ENCODE measurements around the gene TBC1D14. TPM values are rescaled to one million over a fixed set of nuclear protein-coding genes. Genes with fewer than 3 reads are reported as not detected.

Gene TBC1D14
- total and polyA plus RNA-seq, 5 experiments from 2014 or later, result 34.8 to 78.2 (median 47.0) TPM

GRCh38 chr4:6960628-6961412, 51.2 kb downstream of the TBC1D14 start:
- peak overlapping the region in 4 of 10 donors; percentile 34 to 61 (median 38) for H3K27ac Mint-ChIP-seq
- ATAC-seq (no peak), DNase-seq (no peak)
- POLR2A ChIA-PET, result no interaction called here
- peaks cover 0 to 9% (median 2%) of the 10 kb centered on the region in 3 donors for H3K36me3 Mint-ChIP-seq
- no peaks in the 10 kb centered on the region for H3K9me3 Mint-ChIP-seq
- H3K4me3 Mint-ChIP-seq, result no peak overlapping the region
- H3K27me3 Mint-ChIP-seq, result no peaks in the 10 kb centered on the region
- H3K4me1 Mint-ChIP-seq, result peaks cover 28 to 81% (median 77%) of the 10 kb centered on the region in 4 donors

GRCh38 chr4:6961496-6962210, 52.0 kb downstream of the TBC1D14 start:
- Mint-ChIP-seq H3K4me1 (peaks cover 26 to 77% (median 73%) of the 10 kb centered on the region in 4 donors), H3K9me3 (no peaks in the 10 kb centered on the region), H3K27ac (peak overlapping the region in 7 of 10 donors; percentile 6 to 80 (median 43)), H3K4me3 (peak overlapping the region in 1 of 10 donors; percentile 14), H3K27me3 (no peaks in the 10 kb centered on the region), H3K36me3 (peaks cover 0 to 9% (median 0%) of the 10 kb centered on the region in 3 donors)
- DNase-seq (no peak), ATAC-seq (no peak)
- POLR2A ChIA-PET, result interaction anchor here (1.4 kb wide), 1 partner anchor 17 kb away, joined by 5 read pairs; no protein-coding TSS in a partner anchor

- Mint-ChIP-seq H3K4me3 (no peak overlapping the region), H3K4me1 (peaks cover 24 to 70% (median 67%) of the 10 kb centered on the region in 4 donors), H3K27ac (peak overlapping the region in 6 of 10 donors; percentile 45 to 80 (median 70)), H3K27me3 (no peaks in the 10 kb centered on the region), H3K36me3 (peaks cover 0 to 15% (median 3%) of the 10 kb centered on the region in 3 donors), H3K9me3 (no peaks in the 10 kb centered on the region)
- ATAC-seq (no peak), DNase-seq (no peak)
- POLR2A ChIA-PET, result interaction anchor here (1.4 kb wide), 1 partner anchor 18 kb away, joined by 5 read pairs; no protein-coding TSS in a partner anchor
Measured at GRCh38 chr4:6962211-6963041, 52.8 kb downstream of the TBC1D14 start.

GRCh38 chr4:6963139-6963611, 53.5 kb downstream of the TBC1D14 start:
- H3K27ac Mint-ChIP-seq, result peak overlapping the region in 3 of 10 donors; percentile 45 to 82 (median 73)
- ATAC-seq (no peak), DNase-seq (no peak)
- POLR2A ChIA-PET, result interaction anchor here (1.4 kb wide), 1 partner anchor 19 kb away, joined by 5 read pairs; no protein-coding TSS in a partner anchor
- H3K4me1 Mint-ChIP-seq, result peaks cover 22 to 71% (median 64%) of the 10 kb centered on the region in 4 donors
- H3K9me3 Mint-ChIP-seq, result no peaks in the 10 kb centered on the region
- H3K27me3 Mint-ChIP-seq, result no peaks in the 10 kb centered on the region
- peaks cover 0 to 21% (median 4%) of the 10 kb centered on the region in 3 donors for H3K36me3 Mint-ChIP-seq
- H3K4me3 Mint-ChIP-seq, result no peak overlapping the region

GRCh38 chr4:6964858-6965257, 55.2 kb downstream of the TBC1D14 start:
- Mint-ChIP-seq H3K4me1 (peaks cover 22 to 75% (median 52%) of the 10 kb centered on the region in 4 donors), H3K9me3 (no peaks in the 10 kb centered on the region), H3K4me3 (peak overlapping the region in 1 of 10 donors; percentile 66), H3K36me3 (peaks cover 0 to 33% (median 4%) of the 10 kb centered on the region in 3 donors), H3K27me3 (no peaks in the 10 kb centered on the region), H3K27ac (peak overlapping the region in 5 of 10 donors; percentile 22 to 85 (median 68))
- DNase-seq, result no peak
- POLR2A ChIA-PET, result interaction anchor here (2.3 kb wide), 1 partner anchor 11 kb away, joined by 7 read pairs; no protein-coding TSS in a partner anchor
- no peak for ATAC-seq

GRCh38 chr4:6965329-6965728, 55.7 kb downstream of the TBC1D14 start:
- DNase-seq, result no peak
- Mint-ChIP-seq H3K4me1 (peaks cover 22 to 77% (median 52%) of the 10 kb centered on the region in 4 donors), H3K27me3 (no peaks in the 10 kb centered on the region), H3K4me3 (no peak overlapping the region), H3K9me3 (no peaks in the 10 kb centered on the region), H3K27ac (peak overlapping the region in 8 of 10 donors; percentile 15 to 85 (median 34)), H3K36me3 (peaks cover 0 to 37% (median 4%) of the 10 kb centered on the region in 3 donors)
- no peak for ATAC-seq
- POLR2A ChIA-PET, result interaction anchor here (2.3 kb wide), 1 partner anchor 12 kb away, joined by 7 read pairs; no protein-coding TSS in a partner anchor

- peaks cover 17 to 68% (median 33%) of the 10 kb centered on the region in 4 donors for H3K4me1 Mint-ChIP-seq
- H3K36me3 Mint-ChIP-seq, result peaks cover 0 to 39% (median 4%) of the 10 kb centered on the region in 3 donors
- H3K4me3 Mint-ChIP-seq, result no peak overlapping the region
- no peaks in the 10 kb centered on the region for H3K27me3 Mint-ChIP-seq
- no peaks in the 10 kb centered on the region for H3K9me3 Mint-ChIP-seq
- POLR2A ChIA-PET, result no interaction called here
- ATAC-seq (no peak), DNase-seq (no peak)
- peak overlapping the region in 4 of 10 donors; percentile 29 to 60 (median 44) for H3K27ac Mint-ChIP-seq
Measured at GRCh38 chr4:6967846-6968340, 58.3 kb downstream of the TBC1D14 start.

GRCh38 chr4:6968496-6968895, 58.9 kb downstream of the TBC1D14 start:
- Mint-ChIP-seq H3K9me3 (no peaks in the 10 kb centered on the region), H3K27ac (peak overlapping the region in 3 of 10 donors; percentile 29 to 60 (median 37)), H3K4me1 (peaks cover 21 to 65% (median 29%) of the 10 kb centered on the region in 4 donors), H3K4me3 (no peak overlapping the region), H3K27me3 (no peaks in the 10 kb centered on the region), H3K36me3 (peaks cover 0 to 39% (median 4%) of the 10 kb centered on the region in 3 donors)
- DNase-seq, result no peak
- ATAC-seq, result no peak
- POLR2A ChIA-PET, result no interaction called here

GRCh38 chr4:6969826-6970800, 60.5 kb downstream of the TBC1D14 start:
- DNase-seq, result no peak
- no peaks in the 10 kb centered on the region for H3K9me3 Mint-ChIP-seq

GRCh38 chr4:6971536-6972374, 62.1 kb downstream of the TBC1D14 start:
- Mint-ChIP-seq H3K4me3 (no peak overlapping the region), H3K9me3 (no peaks in the 10 kb centered on the region), H3K36me3 (peaks cover 0 to 45% (median 4%) of the 10 kb centered on the region in 3 donors), H3K4me1 (peaks cover 9 to 53% (median 24%) of the 10 kb centered on the region in 4 donors), H3K27me3 (no peaks in the 10 kb centered on the region), H3K27ac (peak overlapping the region in 5 of 10 donors; percentile 40 to 88 (median 49))
- no peak for DNase-seq
- POLR2A ChIA-PET, result interaction anchor here (0.5 kb wide), 1 partner anchor 332 kb away, joined by 7 read pairs; no protein-coding TSS in a partner anchor
- no peak for ATAC-seq

More at GRCh38 chr4:6969826-6970800, 60.5 kb downstream of the TBC1D14 start:
- no peaks in the 10 kb centered on the region for H3K27me3 Mint-ChIP-seq
- no peak overlapping the region for H3K4me3 Mint-ChIP-seq
- ATAC-seq, result no peak
- peaks cover 20 to 61% (median 25%) of the 10 kb centered on the region in 4 donors for H3K4me1 Mint-ChIP-seq
- peak overlapping the region in 4 of 10 donors; percentile 19 to 29 (median 24) for H3K27ac Mint-ChIP-seq
- POLR2A ChIA-PET, result interaction anchor here (0.5 kb wide), 1 partner anchor 67 kb away, joined by 4 read pairs; no protein-coding TSS in a partner anchor
- H3K36me3 Mint-ChIP-seq, result peaks cover 0 to 39% (median 4%) of the 10 kb centered on the region in 3 donors

All from naive thymus-derived CD8-positive, alpha-beta T cell (primary cell).